Breast epithelium (tissue), 3 donors: ENCODE data around the gene PHKG2.

ENCODE experiments used
- CTCF ChIP-seq, 3 donors: fragments of 450-650 bp; IDR thresholded peaks; one replicate each; pipeline ENCODE4 v1.5.1; 2016 to 2017; ENCODE audit warnings: antibody characterized with exemption in 3 of 3, mild to moderate bottlenecking in 3 of 3, moderate library complexity in 3 of 3
- POLR2A ChIP-seq: fragments of 450-650 bp; IDR thresholded peaks from one replicate; pipeline ENCODE4 v1.6.1; 2016; ENCODE audit warnings: antibody characterized with exemption, mild to moderate bottlenecking, moderate library complexity
- POLR2AphosphoS5 ChIP-seq, 3 donors: sonication (generic); formaldehyde crosslinking; IDR thresholded peaks; one replicate each; pipeline ENCODE4 v1.6.1; 2017; ENCODE audit warnings: antibody characterized with exemption in 3 of 3

- peak; percentile 45 for TF ChIP-seq POLR2A
- no peak for TF ChIP-seq CTCF (IDR thresholded peaks at IDR 0.05)
- TF ChIP-seq POLR2AphosphoS5 (IDR thresholded peaks at IDR 0.05), result peak; percentile 65 to 82 (median 76)
Observed at GRCh38 chr16:30747799-30748633, at the start of gene PHKG2.
